Epidermal melanocyte (primary cell): ENCODE data around the gene SLC8A1.

ENCODE experiments used
- DNase-seq: peaks from one replicate; pipeline ENCODE4 v3.0.0; 2011; ENCODE audit warnings: low spot score; ENCODE audit not compliant: insufficient read length

Gene SLC8A1

GRCh38 chr2:40193670-40194026, 258.2 kb downstream of the SLC8A1 start:
- DNase-seq, result no peak

DNA sequence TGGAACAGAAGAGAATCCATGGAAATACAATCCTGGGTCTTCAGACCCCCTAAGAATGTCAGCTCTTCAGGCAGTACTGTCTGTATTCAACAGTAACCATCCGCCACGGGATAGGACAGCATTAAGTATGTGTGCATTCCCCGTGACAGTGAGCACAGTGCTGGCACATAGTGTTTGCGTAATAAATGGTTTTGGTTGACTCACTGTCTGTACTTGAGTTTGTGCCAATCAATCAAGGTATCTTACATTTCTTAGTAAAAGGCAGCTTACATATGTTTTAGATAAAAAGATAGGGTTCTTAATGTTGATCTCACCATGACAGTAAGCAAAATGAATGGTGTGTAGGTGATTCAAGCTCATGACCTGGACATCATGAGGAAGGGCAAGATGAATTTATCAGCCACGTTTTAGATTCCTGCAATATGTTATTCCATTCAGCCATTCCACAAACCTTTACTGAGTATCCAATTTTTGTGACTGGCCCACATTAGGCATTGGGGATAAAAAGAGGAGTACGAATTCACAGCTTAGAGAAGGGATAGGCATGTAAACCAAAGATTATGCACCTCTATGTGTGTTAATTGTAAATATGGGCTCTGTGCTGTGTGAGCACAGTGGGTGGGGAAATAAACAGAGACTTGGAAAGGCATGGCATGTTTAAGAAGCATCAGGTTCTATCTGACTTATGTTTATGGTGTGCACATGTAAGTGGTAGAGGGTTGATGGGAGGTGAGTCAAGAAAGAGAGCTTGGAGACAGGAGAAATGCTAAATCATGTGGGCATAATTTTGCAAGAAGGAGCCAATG, 258.8 kb downstream of the SLC8A1 start:
- no peak for DNase-seq

GRCh38 chr2:40190457-40190856, 261.4 kb downstream of the SLC8A1 start:
- DNase-seq, result no peak

DNA sequence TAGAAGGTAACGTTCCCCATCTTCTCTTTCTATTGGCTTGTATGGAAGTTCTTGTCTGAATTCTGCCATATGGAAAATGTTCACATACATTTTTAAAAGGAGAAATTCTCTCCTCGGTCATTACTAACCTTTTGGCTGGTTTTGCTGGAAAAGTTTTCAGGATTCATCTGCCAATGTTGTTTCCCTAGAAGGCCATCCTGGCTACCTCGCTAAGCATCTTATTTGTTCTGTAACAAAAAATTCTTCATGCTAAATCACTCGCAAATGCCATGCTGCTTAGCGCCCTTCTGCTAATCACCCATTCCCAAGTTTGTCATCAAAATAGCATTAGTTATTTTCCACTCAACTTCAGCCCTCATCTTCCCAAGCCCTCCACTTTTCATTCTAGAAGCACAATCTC, 262.0 kb downstream of the SLC8A1 start:
- no peak for DNase-seq

- no peak for DNase-seq
These were observed 264.8 kb downstream of the SLC8A1 start for GRCh38 chr2:40187054-40187453.

DNA sequence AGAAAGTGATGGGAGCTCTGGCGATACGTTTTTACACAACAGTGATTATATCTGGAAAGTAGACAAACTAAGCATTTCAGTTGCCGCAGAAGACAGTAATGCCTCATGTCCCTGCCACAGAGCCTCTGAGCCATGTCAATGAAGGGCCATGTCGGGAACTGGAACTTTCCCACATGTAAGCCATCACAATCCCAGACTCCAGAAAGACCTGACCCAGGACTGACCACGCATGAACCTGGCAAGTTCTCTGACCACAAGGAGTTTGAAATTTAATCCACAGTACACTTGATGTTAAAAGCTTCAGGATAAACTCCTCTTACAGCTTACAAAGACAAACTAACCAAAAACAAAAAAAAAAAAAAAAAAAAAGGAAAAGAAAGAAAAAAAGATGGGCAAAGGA, 267.3 kb downstream of the SLC8A1 start:
- no peak for DNase-seq

DNA sequence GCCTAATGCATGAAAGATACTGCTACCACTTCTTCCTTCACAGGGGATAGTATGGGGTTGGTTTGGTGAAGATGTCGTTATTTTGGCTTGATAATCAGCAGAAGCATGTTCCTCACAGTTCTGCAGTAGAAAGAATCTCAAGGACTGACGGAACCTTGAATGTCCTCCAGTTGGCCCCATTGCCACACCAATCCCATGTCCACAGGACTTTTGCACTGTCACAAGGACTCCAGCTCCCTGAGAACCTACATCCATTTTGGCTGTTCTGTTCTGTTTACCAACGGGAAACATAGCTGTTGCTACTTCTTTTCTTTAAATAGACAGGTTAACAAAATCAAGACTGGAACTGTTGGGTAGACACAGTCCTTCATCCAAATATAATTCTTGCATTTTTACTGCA, 270.0 kb downstream of the SLC8A1 start:
- DNase-seq, result no peak

DNA sequence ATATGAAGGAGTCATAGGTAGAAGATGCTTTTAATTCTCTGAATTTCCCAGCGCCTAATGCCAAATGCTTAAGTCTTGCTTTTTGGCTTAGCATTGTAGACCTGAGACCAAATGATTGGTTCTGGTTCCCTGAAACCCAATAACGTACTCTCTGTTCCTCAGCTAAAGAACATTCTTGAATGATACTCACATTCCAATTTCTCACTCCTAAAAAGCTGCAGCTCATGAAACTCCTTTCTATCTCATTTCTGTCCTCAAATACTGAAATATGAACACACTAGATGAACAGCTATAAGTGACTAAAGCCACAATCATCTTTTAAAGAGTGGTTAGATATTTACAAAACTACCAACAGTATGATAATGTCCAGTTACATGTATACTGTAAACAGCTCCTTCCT, 272.1 kb downstream of the SLC8A1 start:
- DNase-seq, result no peak

- no peak for DNase-seq
These were observed 272.9 kb downstream of the SLC8A1 start for GRCh38 chr2:40178971-40179370.

- DNase-seq, result no peak
These were observed 273.6 kb downstream of the SLC8A1 start for GRCh38 chr2:40178171-40178778.

DNA sequence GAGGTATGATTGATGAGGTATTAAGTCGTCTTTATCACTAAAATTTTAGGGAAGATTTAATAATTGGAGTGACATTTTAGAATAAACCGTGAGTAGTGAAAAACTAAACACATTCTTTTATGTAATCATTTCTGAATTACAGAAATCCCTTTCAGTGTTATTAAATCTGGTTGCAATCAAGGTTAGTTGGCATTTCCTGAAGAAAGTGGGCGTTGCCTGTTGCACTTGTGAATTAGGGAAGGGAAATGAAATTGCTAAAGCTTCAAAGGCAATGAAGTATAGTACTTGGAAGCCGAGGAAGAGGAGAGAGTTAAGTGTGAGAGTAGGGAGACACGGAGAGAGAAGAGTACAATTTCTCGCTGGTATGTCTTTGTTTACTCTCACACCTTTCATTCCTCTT, 274.5 kb downstream of the SLC8A1 start:
- DNase-seq, result no peak

DNA sequence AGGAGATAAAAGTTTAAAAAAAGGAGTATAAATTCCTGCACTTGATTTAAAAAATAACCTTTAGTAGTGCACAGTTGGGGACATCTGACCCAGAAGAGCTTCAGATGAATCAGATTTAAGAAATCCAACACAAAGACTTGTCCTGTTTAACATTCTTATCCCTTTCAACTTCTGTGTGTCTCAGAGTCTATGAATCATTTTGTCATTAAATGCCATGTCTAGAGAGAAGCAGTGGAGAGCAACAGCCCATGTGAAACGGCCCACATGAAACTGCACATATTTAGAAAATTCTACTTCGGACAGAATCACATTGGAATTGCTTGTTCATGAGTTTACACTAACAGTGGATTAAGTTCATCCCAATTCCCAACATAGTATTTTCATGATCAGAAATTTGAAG, 278.6 kb downstream of the SLC8A1 start:
- no peak for DNase-seq

DNA sequence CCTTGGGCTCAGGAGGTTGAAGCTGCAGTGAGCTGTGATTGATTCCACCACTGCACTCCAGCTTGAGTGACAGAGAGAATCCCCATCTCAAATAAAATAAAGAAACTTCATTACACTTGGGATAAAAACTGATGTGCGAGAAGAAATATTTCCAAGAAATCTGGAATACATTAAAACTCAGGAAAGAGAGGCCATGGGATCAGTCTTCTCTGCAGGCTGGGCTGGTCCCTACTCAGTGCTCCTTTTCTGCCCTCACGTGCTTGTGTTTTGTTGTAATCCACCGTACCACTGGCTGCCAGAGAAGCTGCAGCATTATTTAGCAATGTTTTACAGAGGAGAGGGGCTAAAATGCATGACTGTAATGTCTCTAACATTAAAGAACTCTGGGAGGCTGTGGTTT, 282.0 kb downstream of the SLC8A1 start:
- DNase-seq, result no peak

- DNase-seq, result no peak
These were observed 282.5 kb downstream of the SLC8A1 start for GRCh38 chr2:40169430-40169829.

- DNase-seq, result no peak
These were observed 283.3 kb downstream of the SLC8A1 start for GRCh38 chr2:40168546-40168945.

- DNase-seq, result no peak
These were observed 283.9 kb downstream of the SLC8A1 start for GRCh38 chr2:40168032-40168431.

GRCh38 chr2:40166006-40166405, 285.9 kb downstream of the SLC8A1 start:
- no peak for DNase-seq

GRCh38 chr2:40165509-40165844, 286.4 kb downstream of the SLC8A1 start:
- DNase-seq, result no peak

- no peak for DNase-seq
These were observed 287.0 kb downstream of the SLC8A1 start for GRCh38 chr2:40164736-40165508.

- DNase-seq, result no peak
These were observed 289.9 kb downstream of the SLC8A1 start for GRCh38 chr2:40161986-40162385.

DNA sequence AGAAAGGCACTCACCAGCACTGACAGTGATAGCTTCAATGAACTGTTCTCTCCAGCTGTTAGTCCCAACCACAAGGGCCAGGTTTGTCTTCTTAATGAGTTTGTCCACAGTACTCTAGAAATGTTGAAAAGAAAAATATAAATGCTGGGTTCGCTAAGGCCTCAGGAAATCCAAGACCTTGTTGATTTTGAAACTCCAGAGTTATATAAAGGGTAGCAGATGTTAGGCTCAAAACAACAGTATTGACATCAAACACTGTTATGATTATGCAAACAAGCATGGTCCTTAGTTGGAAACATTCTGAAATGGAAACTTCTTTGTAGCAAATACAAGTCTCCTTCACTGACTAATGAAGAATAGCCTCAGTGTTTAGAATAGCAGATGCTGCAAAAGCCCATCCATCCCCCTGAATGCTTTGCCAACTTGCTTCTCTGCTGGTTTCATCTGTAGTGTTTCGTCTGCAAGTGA, 291.1 kb downstream of the SLC8A1 start:
- DNase-seq, result no peak

GRCh38 chr2:40159333-40159732, 292.6 kb downstream of the SLC8A1 start:
- no peak for DNase-seq

DNA sequence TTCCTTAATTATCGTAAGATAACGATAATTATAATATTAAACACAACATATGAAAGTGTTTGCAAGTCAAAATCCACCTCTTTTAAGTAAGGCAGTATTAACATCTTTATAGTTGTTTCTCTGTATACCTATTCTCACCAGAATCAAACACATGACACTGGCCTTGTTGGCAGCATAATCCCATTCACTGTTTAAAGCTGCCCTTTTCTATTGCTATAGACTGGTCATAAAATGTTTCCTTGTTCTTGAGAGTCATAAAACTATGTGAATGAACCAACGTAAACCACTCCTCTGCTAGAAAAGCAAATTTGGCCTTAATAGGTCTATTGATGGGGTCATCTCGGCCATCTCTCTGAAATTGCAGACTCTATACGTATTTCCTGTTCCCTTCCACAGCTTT, 293.1 kb downstream of the SLC8A1 start:
- no peak for DNase-seq
